Stimulated activated CD4-positive, alpha-beta T cell treated with anti-CD3 and anti-CD28 coated beads, Interleukin-2, amount 100 ng/mL, for 4 hours (primary cell): ENCODE results near the gene BABAM2.
"Not testable (repeated sequence)": the region's sequence is repeated elsewhere in the genome, so short reads cannot be mapped to it uniquely, and the experiment has no call there.

ENCODE experiments used
- DNase-seq: peaks from one replicate; pipeline ENCODE4 v3.0.0-alpha.2; 2020; ENCODE audit warnings: low read depth

Gene BABAM2

GRCh38 chr2:28074137-28074536 lies 183.6 kb downstream of the BABAM2 start:
- no peak for DNase-seq

DNA sequence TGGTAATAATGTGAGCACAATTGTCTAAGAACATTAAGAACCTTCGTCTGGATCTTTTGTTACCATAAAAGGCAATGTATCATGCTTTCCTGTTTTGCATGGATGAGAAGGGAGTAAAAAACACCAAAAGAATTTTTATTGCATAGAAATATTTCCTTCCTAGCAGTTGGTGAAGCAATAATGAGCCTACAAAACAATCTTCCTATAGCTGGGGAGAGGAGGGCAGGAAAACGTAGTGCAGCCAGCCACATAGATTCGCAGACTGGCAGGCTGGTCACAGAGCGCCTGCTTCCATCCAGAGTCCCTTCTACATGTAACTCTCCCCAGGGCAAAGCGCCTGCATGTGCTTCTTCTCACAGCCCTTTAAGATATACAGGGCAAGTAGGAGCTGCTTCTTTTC lies 190.4 kb downstream of the BABAM2 start:
- DNase-seq: no peak

- DNase-seq: no peak
Observed at GRCh38 chr2:28082131-28082530, 191.6 kb downstream of the BABAM2 start.

GRCh38 chr2:28083476-28083875 lies 192.9 kb downstream of the BABAM2 start:
- no peak for DNase-seq

GRCh38 chr2:28084564-28084963 lies 194.0 kb downstream of the BABAM2 start:
- no peak for DNase-seq

DNA sequence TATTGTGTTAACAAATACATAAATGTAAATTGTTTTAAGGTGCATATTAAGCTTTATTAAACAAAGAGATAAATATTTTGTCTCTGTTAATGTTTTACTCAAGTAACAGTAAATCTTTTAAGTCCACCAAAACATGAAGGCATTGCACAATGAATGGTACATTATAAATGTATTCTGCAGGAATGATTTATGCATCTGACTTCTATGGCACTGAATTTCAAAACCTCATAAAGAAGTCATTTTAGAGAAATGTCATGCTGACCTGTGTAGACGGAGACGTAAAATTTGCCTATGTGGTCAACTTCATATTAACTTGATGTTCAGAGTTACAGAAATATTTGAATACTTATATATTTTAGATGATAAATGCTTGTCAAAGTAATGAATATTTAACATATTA lies 194.7 kb downstream of the BABAM2 start:
- DNase-seq: no peak

GRCh38 chr2:28086611-28087010 lies 196.1 kb downstream of the BABAM2 start:
- DNase-seq: no peak

DNA sequence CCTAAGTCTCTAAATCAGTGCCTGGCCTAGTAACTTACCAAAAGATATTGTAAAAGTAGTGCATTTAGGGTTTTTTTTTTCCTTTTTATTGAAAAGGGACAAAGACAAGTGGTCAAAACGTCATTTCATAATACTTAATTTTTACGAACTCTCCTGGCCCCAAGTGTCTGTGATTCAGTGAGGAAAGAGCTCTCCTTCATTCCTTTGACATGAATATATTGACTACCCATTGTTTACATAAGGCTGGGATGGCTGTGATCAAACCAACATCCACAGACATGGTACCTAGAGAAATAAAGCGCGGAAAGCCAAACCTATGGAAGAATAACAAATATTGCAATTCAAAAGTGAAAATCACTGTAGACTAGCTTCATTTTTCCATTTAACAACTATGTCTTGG lies 198.4 kb downstream of the BABAM2 start:
- no peak for DNase-seq

- no peak for DNase-seq
Observed at GRCh38 chr2:28089486-28089885, 199.0 kb downstream of the BABAM2 start.

DNA sequence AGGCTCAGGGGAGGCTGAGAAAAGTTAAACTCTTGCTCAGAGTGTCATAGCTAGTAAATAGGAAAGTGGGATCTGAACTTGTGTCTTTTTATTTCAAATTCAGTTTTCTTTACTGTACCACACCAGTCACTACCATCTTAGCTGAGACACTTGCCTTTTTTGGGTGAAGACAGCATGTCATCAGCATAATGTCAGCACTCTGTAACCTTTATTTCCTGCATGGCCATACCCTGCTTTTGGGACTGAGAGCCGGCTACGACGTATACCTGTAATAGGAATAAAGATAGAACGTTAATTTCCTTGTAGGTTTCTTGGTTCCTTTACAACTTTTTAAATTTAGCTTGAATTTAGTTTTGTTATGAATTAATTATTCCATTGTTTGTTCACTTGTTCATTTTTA lies 202.8 kb downstream of the BABAM2 start:
- DNase-seq: no peak

GRCh38 chr2:28093768-28094167 lies 203.2 kb downstream of the BABAM2 start:
- no peak for DNase-seq

DNA sequence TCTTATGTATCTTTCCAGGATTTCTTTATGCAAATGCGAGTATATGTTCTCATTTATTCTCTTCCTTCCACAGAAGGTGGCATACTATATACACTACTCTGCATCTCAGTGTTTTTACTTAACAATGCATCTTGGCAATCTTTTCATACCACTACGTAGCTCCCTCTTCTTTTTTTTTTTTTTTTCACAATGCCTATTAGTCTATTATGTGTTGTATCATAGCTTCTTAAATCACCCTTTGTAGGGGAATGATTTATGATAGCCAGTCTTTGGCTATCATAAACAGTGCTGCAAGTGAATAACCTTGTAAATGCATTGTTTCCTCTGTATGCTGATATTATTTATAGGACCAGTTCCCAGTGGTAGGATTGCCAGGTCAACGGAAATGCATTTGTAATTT lies 204.2 kb downstream of the BABAM2 start:
- no peak for DNase-seq

DNA sequence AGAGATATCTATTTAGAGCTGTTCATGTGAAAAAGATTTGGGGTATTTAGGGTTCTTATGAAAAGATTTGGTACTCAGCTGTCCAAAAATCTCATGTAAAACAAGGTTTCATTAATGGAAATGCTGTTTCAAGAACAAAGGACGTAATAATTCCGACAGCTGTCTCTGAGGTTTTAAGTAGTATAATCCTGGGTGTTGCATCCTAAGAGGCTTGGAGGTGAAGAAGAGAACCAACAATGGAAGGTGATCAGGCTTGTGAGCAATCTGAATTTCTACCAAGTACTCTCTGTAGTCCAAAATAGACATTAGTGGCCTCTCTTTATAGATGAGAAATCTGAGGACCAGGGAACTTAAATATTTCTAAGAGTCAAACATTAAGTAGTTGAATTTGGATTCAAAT lies 205.1 kb downstream of the BABAM2 start:
- DNase-seq: no peak

GRCh38 chr2:28096421-28096820 lies 205.9 kb downstream of the BABAM2 start:
- DNase-seq: no peak

- no peak for DNase-seq
Observed at GRCh38 chr2:28098501-28099225, 208.1 kb downstream of the BABAM2 start.

DNA sequence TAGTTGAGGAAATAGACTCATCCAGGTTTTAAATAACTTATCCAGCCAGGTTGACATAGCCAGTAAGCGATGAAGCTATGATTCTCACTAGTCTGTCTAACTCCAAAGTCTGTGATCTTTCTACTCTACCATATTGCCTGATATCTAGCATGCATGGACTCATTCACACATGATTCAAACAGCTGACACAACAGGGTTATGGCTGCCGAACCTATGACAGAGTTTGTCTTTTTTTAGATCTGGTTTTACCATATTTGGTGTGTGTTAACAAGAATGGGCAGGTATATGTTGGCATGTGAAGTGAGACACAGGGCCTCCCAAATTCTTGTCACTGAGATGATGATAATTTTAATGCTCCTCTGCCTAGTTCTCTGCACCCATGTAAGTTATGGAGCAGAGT lies 210.6 kb downstream of the BABAM2 start:
- no peak for DNase-seq

DNA sequence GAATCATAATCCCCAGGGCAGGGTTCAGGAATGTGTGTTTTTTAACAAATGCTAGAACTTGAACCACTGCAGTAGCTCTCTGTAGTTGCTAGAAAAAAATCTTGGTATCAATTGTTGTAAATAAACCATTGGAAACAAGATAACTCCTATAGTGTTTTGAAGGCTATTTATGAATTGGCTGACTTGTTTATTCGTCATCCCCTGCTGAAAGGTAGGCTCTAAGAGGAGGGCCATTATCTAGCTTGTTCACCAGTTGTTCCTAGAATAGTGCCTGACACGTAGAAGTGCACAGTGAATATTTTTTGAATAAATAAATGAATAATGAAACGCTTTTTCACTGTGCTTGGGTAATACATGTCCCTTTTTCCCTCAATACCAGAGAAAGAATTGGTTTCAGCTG lies 211.4 kb downstream of the BABAM2 start:
- DNase-seq: no peak

DNA sequence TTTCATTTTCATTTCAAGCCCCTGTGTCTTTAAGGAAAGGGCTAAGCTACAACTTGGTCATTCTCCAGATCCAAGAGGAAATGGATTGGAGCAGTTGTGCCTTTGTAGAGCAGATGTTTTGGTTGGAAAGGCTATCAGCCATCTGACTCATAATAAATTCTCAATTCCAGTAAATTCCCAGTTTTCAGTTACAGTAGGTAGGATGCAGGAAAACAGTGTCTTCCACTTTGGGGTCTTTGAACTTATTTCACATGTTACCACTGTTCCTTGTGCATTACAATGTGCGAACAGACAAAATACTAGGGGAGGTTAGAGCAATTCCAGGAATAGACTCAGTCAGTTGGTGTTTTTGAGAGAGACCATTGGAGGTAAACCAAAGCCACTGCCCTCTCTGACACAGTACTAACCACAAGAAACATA lies 211.9 kb downstream of the BABAM2 start:
- no peak for DNase-seq

GRCh38 chr2:28103611-28104010 lies 213.1 kb downstream of the BABAM2 start:
- DNase-seq: no peak

GRCh38 chr2:28108143-28108542 lies 217.6 kb downstream of the BABAM2 start:
- no peak for DNase-seq

GRCh38 chr2:28113771-28114170 lies 223.2 kb downstream of the BABAM2 start:
- DNase-seq: not testable (repeated sequence)

DNA sequence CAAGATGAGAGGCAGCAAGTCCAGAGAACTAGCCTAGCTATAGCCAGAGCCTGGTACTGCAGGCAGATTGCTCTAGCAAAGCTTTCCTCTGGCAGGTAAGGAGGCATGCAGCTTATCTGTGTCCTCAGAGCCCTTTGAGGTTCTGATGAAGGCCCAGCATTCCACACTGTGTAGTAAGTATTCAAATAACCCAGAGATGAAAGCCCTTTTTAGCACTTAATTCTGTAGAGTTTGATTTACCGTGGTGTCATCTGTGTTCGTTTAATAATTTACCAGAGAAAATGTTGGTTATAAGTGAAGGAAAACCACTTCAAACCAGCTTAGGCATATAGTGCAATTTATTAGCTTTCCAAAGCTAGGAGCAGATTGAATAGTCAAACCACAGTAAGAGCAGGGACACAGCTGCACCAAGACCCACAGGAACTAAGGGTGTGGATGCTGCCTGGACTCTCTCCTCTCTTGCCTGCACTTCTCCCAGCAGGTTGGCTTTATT lies 226.6 kb downstream of the BABAM2 start:
- DNase-seq: no peak

DNA sequence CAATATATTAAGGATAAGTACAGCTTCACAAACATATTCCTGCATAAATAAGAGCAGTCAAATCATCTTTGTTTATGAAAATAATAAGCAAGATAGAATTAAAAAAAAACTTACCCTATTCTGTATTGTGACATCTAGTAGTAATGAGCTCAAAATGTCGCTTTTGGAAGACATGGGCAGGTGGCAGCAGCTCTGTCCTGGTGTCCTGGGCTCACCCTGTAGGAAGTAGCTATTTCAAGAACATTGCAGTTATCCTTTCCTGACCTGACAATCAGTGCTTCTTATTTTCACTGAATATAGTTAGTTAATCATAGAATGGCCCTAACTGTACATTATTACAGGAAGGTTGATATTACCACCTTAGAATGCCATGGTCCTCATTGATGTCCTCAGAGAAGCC lies 229.1 kb downstream of the BABAM2 start:
- no peak for DNase-seq

- no peak for DNase-seq
Observed at GRCh38 chr2:28128281-28128950, 237.9 kb downstream of the BABAM2 start.
